Smooth muscle cell (in vitro differentiated cells): ENCODE results near the gene DENND2A. TPM values are rescaled to one million over a fixed set of nuclear protein-coding genes. Genes with fewer than 3 reads are reported as not detected.

Source experiments
- DNase-seq: peaks from one replicate; lab custom pipeline; 2025; ENCODE audit not compliant: unreplicated experiment; lab: John Stamatoyannopoulos, UW
- H2AFZ ChIP-seq: fragments of 200-600 bp; sonication (generic); 2 replicates; pipeline ENCODE4 v1.6.0; 2016; ENCODE audit warnings: antibody characterized with exemption, low read depth, mild to moderate bottlenecking
- H3F3A ChIP-seq: fragments of 200-600 bp; sonication (generic); 2 replicates; pipeline ENCODE4 v1.6.0; 2017; ENCODE audit warnings: antibody characterized with exemption, low read depth
- H3K27ac ChIP-seq: fragments of 200-600 bp; sonication (generic); 2 replicates; pipeline ENCODE4 v1.5.1; 2016; ENCODE audit warnings: low read depth, mild to moderate bottlenecking
- H3K27me3 ChIP-seq: fragments of 200-600 bp; sonication (generic); 2 replicates; pipeline ENCODE4 v1.6.1; 2016; ENCODE audit warnings: low read depth, mild to moderate bottlenecking
- H3K36me3 ChIP-seq: fragments of 200-600 bp; sonication (generic); 2 replicates; pipeline ENCODE4 v1.5.1; 2016; ENCODE audit warnings: low read depth
- H3K4me1 ChIP-seq: fragments of 200-600 bp; sonication (generic); 2 replicates; pipeline ENCODE4 v1.5.1; 2016; ENCODE audit warnings: low read depth
- H3K4me2 ChIP-seq: fragments of 200-600 bp; sonication (generic); 2 replicates; pipeline ENCODE4 v1.6.0; 2016; ENCODE audit warnings: mild to moderate bottlenecking
- H3K4me3 ChIP-seq: fragments of 200-600 bp; sonication (generic); 2 replicates; pipeline ENCODE4 v1.5.1; 2016; ENCODE audit warnings: mild to moderate bottlenecking
- H3K79me2 ChIP-seq: fragments of 200-600 bp; sonication (generic); 2 replicates; pipeline ENCODE4 v1.6.0; 2016; ENCODE audit warnings: low read depth, mild to moderate bottlenecking
- H3K9ac ChIP-seq: fragments of 200-600 bp; sonication (generic); 2 replicates; pipeline ENCODE4 v1.6.0; 2016; ENCODE audit warnings: low read depth
- H3K9me3 ChIP-seq: fragments of 200-600 bp; sonication (generic); replicated peaks from 2 replicates; pipeline ENCODE4 v1.5.1; 2016; ENCODE audit warnings: low read depth
- H4K20me1 ChIP-seq: fragments of 200-600 bp; sonication (generic); 2 replicates; pipeline ENCODE4 v1.6.0; 2016; ENCODE audit warnings: low read depth
- CTCF ChIP-seq: fragments of 200-600 bp; sonication (generic); IDR thresholded peaks from 2 replicates; pipeline ENCODE4 v1.5.1; 2017; ENCODE audit warnings: borderline replicate concordance, mild to moderate bottlenecking, antibody characterized with exemption; ENCODE audit not compliant: insufficient read depth, poor library complexity, severe bottlenecking
- WGBS: methylation state at CpG from one replicate; pipeline ENCODE4 v1.1.7; 2016; ENCODE audit warnings: low lambda C conversion rate; 5-methylcytosine and 5-hydroxymethylcytosine counted together
- polyA plus RNA-seq: library from polyadenylated mRNA; unstranded; fragments of >200 nt; fragmentation: Nextera tagmentation; extraction: Ambion mirVana; gene quantifications from 2 replicates; pipeline ENCODE4 v1.2.1, GENCODE V29; 2016
- total RNA-seq: library from RNA; depleted of rRNA; stranded (reverse); fragments of >200 nt; gene quantifications from 2 replicates; pipeline ENCODE4 v1.2.3, GENCODE V29; 2014

The DENND2A gene
- total and polyA plus RNA-seq, 2 experiments from 2014 or later = 1.8 to 4.6 TPM

GRCh38 chr7:140593672-140593982, 47.0 kb downstream of the DENND2A start:
- Histone ChIP-seq H3K27ac (no peak overlapping the region), H3K9ac (no peak overlapping the region), H3K9me3 (no peaks in the 10 kb centered on the region), H3K4me2 (no peak overlapping the region), H4K20me1 (no peaks in the 10 kb centered on the region), H3K27me3 (no peaks in the 10 kb centered on the region), H3F3A (no peaks in the 10 kb centered on the region), H3K4me1 (peaks cover 10% of the 10 kb centered on the region), H3K36me3 (no peaks in the 10 kb centered on the region), H3K79me2 (no peaks in the 10 kb centered on the region), H2AFZ (no peak overlapping the region), H3K4me3 (no peak overlapping the region)
- TF ChIP-seq CTCF = no peak
- DNase-seq = no peak
- WGBS = 89% methylated on average over 4 of the region's 4 CpGs

GRCh38 chr7:140592964-140593671, 47.5 kb downstream of the DENND2A start:
- Histone ChIP-seq H3K36me3 (no peaks in the 10 kb centered on the region), H3K9ac (no peak overlapping the region), H3F3A (no peaks in the 10 kb centered on the region), H3K4me1 (peaks cover 10% of the 10 kb centered on the region), H4K20me1 (no peaks in the 10 kb centered on the region), H3K9me3 (no peaks in the 10 kb centered on the region), H3K4me2 (no peak overlapping the region), H3K4me3 (no peak overlapping the region), H3K27me3 (no peaks in the 10 kb centered on the region), H3K79me2 (no peaks in the 10 kb centered on the region), H3K27ac (no peak overlapping the region), H2AFZ (no peak overlapping the region)
- WGBS = 91% methylated on average over 9 of the region's 9 CpGs
- no peak for TF ChIP-seq CTCF
- no peak for DNase-seq

GRCh38 chr7:140591180-140591902, 49.3 kb downstream of the DENND2A start:
- TF ChIP-seq CTCF = no peak
- no peaks in the 10 kb centered on the region for H3K79me2 ChIP-seq
- H3K9ac ChIP-seq = no peak overlapping the region
- H3K4me3 ChIP-seq = no peak overlapping the region
- no peaks in the 10 kb centered on the region for H3K36me3 ChIP-seq
- H3K9me3 ChIP-seq = no peaks in the 10 kb centered on the region
- H4K20me1 ChIP-seq = no peaks in the 10 kb centered on the region
- no peak overlapping the region for H2AFZ ChIP-seq
- H3K4me1 ChIP-seq = peaks cover under 1% of the 10 kb centered on the region
- H3K27me3 ChIP-seq = no peaks in the 10 kb centered on the region
- H3F3A ChIP-seq = no peaks in the 10 kb centered on the region
- whole genome bisulfite sequencing = 89% methylated on average over 3 of the region's 3 CpGs
- H3K27ac ChIP-seq = no peak overlapping the region
- no peak overlapping the region for H3K4me2 ChIP-seq
- no peak for DNase-seq
